Stimulated activated CD4-positive, alpha-beta T cell treated with anti-CD3 and anti-CD28 coated beads, Interleukin-4, amount 100 ng/mL, for 48 hours (primary cell): Measurements from ENCODE around the gene CENPP.
"Not testable (repeated sequence)": the region's sequence is repeated elsewhere in the genome, so short reads cannot be mapped to it uniquely, and the experiment has no call there.

Experiments used
- DNase-seq, 2 donors: peaks; one replicate each; pipeline ENCODE4 v3.0.0-alpha.2; 2020; ENCODE audit warnings: low read depth in 2 of 2

CENPP gene

DNA sequence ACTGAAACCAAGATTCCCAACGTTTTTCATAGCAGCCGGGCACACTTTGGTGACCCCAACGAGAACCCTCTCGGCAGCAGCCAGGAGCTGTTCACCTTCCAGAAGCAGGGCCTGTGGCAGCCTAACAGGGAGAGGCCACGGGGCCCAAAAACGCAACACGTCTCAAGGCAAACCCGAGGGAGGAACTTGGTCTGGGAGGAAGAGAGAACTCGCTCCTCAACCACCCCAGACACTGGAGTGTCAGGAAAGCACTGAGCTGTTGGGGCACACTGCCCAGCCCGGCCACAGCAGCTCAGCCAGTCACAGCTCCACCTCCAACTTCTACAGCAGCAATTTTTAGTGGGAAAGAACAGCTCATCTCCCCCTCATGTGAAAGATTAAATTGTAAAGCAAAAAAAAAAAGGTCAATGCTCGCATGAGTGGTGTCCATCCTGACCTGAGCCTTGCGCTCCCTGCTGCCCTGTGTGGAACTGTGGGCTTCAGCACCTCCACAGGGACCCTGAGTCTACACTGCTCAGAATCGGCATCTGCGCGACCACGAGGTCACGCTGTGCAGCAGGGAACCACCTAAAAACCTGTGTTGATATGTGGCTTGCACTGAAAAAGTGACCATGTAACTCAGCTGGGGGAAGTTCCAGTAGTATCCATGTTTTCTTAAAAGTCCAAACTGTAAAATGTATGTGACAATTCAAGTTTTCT is 289.2 kb downstream of the CENPP start:
- DNase-seq, result no peak

DNA sequence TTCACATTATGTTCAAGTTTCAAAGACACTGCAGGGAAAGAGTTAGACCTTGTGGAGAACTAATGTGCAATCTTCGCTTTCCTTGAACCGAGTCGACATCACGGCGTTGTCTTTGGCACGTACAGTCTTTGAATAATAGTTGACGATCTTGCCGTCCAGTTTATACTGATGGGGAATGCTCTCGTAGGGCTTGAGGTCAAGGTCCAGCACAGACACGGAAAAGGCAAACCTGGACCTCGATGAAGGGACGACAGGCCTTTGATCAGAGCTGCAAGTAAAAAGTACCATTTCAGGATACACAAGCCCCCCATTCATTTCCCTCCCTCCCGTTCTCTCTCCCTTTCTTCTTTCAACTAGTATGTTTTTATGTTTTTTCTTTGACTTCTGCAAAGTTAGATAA is 290.0 kb downstream of the CENPP start:
- DNase-seq, result no peak

GRCh38 chr9:92616199-92616641 is 290.5 kb downstream of the CENPP start:
- DNase-seq, result no peak

DNA sequence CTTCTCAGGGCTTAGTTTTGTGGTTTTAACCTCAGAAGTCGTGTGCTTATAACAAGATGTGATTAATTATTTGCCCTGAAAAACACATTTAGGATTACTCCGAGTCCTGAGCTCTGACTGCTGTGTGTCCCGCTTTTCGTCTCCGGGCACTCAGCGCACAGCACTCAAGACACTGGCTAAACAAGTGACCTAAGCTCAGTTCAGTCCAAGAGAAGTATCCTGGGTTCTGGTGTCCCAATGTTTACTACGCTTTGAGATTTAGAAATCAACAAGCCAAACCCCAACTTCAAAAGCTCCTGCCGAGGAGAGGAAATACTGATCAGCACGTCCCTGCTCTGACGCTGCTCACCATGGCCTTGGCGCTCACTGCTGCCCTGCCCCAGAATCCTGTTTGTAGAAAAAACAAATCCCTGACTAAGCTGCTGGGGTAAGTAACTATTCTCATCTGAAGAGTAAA is 290.9 kb downstream of the CENPP start:
- DNase-seq, result no peak

DNA sequence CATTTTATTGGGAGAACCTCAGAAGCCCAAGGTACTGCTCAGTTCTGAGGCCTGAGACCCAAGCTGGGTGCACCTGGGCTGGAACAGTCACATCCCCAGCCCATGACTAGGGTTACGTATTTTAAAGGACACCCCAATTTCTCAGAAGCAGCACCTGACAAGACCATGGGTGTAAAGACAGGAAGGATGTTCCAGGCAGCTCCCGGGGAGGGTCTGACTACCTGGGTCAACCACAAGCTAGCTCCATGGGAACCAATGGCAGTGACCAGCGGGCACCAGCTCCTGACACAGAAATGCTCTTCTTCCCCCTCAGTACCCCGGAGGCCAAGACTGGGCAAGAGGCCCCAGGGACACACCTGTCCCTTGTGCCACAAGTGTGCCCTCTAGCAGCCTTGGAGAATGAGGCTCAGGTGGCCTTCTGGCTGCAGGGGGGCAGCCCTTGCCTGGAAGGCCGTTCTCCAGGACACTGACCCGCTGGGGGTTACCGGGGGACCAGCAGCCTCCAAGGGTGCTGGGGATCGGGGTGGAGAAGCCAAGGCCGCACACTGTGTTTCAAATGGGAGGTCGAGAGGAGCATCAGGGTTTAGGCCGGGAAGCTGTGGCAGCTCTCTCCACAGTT is 291.6 kb downstream of the CENPP start:
- DNase-seq, result no peak

- DNase-seq, result no peak
Measured at GRCh38 chr9:92617951-92618510, 292.3 kb downstream of the CENPP start.

DNA sequence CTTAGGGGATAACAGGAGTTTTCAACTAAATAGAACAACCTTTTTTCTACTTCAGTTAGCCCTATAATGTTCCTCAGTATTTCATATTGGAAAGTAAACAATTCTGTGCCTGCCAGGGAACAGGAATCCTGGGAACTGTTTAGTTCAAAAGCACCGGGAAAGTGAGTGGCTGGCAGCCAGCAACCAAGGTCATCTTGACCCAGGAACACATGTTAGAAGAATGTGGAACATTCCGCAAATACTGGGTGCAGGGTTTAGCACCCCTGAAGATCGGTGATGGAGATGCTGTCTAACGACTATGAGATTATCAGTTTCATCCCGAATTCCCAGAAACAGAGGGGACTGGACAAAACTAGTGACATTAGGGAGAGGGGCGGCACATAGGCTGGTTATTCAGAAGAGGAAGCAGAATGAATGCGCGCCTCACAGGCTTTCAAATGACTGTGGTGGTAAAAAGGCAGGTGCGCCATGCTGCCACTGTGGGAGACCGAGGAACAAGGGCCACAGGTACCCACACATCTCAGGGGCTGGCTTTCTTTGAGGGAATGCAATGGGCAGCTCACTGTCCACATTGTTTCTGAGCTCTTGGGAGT is 293.0 kb downstream of the CENPP start:
- DNase-seq, result no peak

- DNase-seq, result no peak
Measured at GRCh38 chr9:92619601-92620300, 294.0 kb downstream of the CENPP start.

GRCh38 chr9:92620845-92621244 is 295.1 kb downstream of the CENPP start:
- no peak for DNase-seq

GRCh38 chr9:92623936-92624335 is 298.2 kb downstream of the CENPP start:
- not testable (repeated sequence) for DNase-seq

GRCh38 chr9:92626484-92626883 is 300.7 kb downstream of the CENPP start:
- DNase-seq, result no peak

DNA sequence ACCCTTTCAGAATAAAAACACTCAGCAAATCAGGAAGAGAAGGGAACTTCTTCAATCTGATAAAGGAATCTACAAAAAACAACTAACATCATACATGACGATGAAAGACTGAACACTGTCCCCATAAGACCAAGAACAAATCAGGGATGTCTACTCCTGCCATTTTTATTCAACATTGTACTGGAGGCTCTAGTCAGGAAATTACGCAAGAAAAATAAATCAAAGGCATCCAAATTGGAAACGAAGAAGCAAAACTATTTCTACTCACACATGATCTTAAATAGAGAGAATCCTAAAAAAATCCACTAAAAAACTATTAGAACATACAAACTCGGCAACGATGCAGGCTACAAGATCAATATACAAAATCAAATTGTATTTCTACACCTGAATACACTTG is 301.9 kb downstream of the CENPP start:
- DNase-seq, result no peak

- DNase-seq, result no peak
Measured at GRCh38 chr9:92631452-92632343, 305.9 kb downstream of the CENPP start.

GRCh38 chr9:92632641-92633040 is 306.9 kb downstream of the CENPP start:
- DNase-seq, result no peak

GRCh38 chr9:92633614-92634278 is 308.0 kb downstream of the CENPP start:
- no peak for DNase-seq

GRCh38 chr9:92634712-92635605 is 309.2 kb downstream of the CENPP start:
- peak; percentile 58 to 69 for DNase-seq

DNA sequence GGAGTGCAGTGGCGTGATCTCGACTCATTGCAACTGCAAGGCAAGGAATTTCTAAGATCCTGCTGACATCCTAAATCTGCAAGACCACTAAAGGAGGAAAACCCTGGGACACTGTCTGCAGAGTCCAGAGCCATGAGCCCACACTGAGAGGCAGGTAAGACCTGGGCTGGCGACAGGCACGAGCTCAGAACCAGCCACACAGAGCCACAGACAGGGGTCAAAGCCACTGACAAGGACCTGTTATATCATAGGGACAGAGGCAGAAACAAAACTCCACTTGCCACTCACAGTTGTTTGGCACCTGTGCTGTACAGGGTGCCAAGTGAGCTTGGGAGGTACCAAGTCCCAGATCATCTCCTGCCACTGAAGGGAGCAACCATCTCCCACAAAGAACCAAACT is 310.0 kb downstream of the CENPP start:
- DNase-seq, result no peak

- no peak for DNase-seq
Measured at GRCh38 chr9:92636627-92637026, 310.9 kb downstream of the CENPP start.

DNA sequence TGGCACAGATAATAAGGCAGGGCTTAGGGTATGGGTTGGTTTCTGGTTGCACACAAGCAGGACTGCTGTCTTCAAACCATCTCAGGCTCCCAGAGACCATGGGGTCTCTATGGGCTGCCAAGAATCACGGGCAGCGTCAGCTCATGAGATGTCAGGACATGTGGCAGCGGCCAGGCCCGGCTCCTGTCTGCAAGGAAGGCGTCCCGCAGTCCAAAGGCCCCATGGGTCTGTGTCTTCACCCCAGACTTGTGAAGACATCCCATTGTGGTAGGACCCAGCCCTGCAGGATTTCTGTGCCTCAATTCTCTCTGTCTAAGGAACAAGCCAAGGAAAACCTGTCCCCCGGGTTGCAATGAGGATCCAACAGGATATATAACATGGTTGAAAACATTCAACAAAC is 311.6 kb downstream of the CENPP start:
- DNase-seq, result no peak
